GM18520 (cell line): ENCODE results near the gene KIF21A.
"Not testable (repeated sequence)": the region's sequence is repeated elsewhere in the genome, so short reads cannot be mapped to it uniquely, and the experiment has no call there.

ENCODE experiments used
- ATAC-seq: cut with Tn5 transposase; IDR thresholded peaks from one replicate; pipeline ENCODE4 v1.9.1; 2021; ENCODE audit not compliant: unreplicated experiment

KIF21A gene

GRCh38 chr12:39443081-39443928, at the start of gene KIF21A:
Gene KIF21A, minus strand, starts transcription at chr12:39443120. Its CDS starts 150 bp downstream, at chr12:39442970.
- ATAC-seq = peak; percentile 96

GRCh38 chr12:39490500-39491282, 47.8 kb upstream of the KIF21A start:
- no peak for ATAC-seq

- ATAC-seq = no peak
These were observed 40.7 kb upstream of the KIF21A start for GRCh38 chr12:39483597-39483996.

GRCh38 chr12:39483042-39483441, 40.1 kb upstream of the KIF21A start:
- ATAC-seq = no peak

- no peak for ATAC-seq
These were observed 34.0 kb upstream of the KIF21A start for GRCh38 chr12:39476894-39477293.

- no peak for ATAC-seq
These were observed 33.2 kb upstream of the KIF21A start for GRCh38 chr12:39476121-39476520.

- not testable (repeated sequence) for ATAC-seq
These were observed 32.2 kb upstream of the KIF21A start for GRCh38 chr12:39475136-39475535.

GRCh38 chr12:39467432-39467870, 24.5 kb upstream of the KIF21A start:
- ATAC-seq = peak; percentile 92

GRCh38 chr12:39464976-39465695, 22.2 kb upstream of the KIF21A start:
- no peak for ATAC-seq

- ATAC-seq = no peak
These were observed 18.1 kb upstream of the KIF21A start for GRCh38 chr12:39461059-39461458.

- no peak for ATAC-seq
These were observed 16.1 kb upstream of the KIF21A start for GRCh38 chr12:39459027-39459434.

GRCh38 chr12:39451977-39452376, 9.1 kb upstream of the KIF21A start:
- ATAC-seq = no peak

GRCh38 chr12:39448038-39448437, 5.1 kb upstream of the KIF21A start:
- no peak for ATAC-seq

- ATAC-seq = no peak
These were observed 949 bp upstream of the KIF21A start for GRCh38 chr12:39443929-39444209.

GRCh38 chr12:39442831-39443080, 164 bp downstream of the KIF21A start:
- ATAC-seq = peak; percentile 8

- ATAC-seq = peak; percentile 4
These were observed 723 bp downstream of the KIF21A start for GRCh38 chr12:39441963-39442830.

- no peak for ATAC-seq
These were observed 1.5 kb downstream of the KIF21A start for GRCh38 chr12:39441189-39441962.

- ATAC-seq = no peak
These were observed 2.1 kb downstream of the KIF21A start for GRCh38 chr12:39440781-39441180.

- no peak for ATAC-seq
These were observed 2.8 kb downstream of the KIF21A start for GRCh38 chr12:39440101-39440500.

GRCh38 chr12:39435531-39435930, 7.4 kb downstream of the KIF21A start:
- no peak for ATAC-seq
